Measurements from ENCODE around the gene ASXL2.
"Not testable (repeated sequence)": the region's sequence is repeated elsewhere in the genome, so short reads cannot be mapped to it uniquely, and the experiment has no call there.

The ASXL2 gene

DNA sequence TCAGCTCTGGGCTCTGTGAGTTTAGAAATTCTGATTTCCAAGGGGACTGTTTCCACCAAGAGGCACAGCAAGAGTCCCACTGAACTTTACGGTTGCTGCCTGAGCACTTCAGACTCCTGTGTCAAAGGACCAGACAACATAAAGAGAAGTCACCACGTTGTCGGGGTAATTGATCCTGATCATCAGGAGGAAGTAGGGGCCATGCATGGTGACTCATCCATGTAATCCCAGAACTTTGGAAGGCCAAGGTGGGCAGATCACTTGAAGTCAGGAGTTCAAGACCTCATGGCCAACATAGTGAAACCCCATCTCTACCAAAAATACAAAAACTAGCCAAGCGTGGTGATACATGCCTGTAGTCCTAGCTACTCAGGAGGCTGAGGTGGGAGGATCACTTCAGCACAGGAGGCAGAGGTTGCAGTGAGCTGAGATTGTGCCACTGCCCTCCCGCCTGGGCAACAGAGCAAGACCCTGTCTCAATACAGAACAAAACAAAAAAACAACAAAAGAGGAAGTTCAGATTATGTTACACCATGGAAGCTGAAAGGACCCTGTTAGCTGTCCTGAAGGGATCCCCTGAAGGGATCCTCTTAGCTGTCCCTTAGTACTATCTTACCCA, 9.4 kb upstream of the ASXL2 start:
- DNase-seq = no peak

DNA sequence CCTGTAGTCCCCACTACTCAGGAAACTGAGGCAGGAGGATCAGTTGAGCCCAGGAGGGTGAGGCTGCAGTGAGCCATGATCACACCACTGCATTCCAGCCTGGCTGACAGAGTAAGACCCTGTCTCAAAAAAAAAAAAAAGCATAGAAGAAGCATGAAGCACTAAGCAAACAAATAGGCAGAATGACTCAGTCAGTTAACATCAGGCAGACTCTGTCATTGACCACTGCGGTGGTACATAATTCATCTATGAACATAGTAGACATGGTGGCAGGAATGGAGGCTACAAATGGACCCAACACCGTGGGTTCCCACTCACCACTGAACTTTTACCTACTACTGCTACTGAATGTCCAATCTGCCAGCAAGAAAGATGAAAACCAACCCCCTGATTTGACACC, 7.6 kb upstream of the ASXL2 start:
- DNase-seq = no peak

DNA sequence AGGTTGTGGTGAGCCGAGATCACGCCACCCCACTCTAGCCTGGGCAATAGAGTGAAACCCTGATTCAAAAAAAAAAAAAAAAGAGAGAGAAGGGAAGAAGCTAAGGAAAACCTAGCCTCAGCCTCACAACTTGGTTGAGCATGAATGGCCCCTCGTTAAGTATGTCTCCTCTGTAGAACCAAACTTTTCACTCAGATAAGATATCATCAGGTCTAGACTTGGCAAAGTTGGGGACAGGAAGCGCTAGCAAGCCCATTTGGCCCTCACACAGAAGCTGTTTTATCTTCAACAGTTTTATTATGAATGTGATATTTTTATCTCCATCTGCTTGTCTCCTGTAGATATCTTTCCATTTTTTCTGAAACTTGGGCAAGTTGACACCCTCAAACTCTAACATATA, 3.5 kb upstream of the ASXL2 start:
- peak; percentile 65 for DNase-seq

DNA sequence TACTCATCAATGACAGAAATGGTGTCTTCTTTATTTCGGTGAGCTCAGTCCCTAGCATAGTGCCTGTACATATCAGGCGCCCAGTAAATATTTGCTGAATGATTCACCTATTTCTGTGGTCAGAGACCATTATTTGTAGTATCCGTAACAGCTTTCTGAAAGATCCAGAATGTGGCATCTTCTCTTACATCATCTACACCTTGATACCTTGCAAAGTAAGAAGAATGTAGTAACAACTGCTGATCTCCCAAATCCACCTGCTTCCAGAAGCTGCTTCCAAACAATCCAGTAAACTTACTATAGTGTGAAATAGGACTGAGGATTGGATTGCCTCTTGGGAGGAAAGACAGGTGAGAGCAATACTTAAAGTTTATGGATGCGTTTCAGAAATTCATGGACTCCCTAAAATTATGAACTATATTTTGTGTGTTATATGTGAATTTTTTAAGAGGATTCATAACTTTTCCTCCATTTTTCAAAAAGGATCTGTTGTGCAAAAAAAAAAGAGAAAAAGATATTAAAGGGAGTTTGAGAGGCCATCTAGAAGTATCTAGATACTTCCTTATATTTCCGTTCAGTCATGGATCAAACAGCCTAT, 945 bp upstream of the ASXL2 start:
- DNase-seq = no peak

DNA sequence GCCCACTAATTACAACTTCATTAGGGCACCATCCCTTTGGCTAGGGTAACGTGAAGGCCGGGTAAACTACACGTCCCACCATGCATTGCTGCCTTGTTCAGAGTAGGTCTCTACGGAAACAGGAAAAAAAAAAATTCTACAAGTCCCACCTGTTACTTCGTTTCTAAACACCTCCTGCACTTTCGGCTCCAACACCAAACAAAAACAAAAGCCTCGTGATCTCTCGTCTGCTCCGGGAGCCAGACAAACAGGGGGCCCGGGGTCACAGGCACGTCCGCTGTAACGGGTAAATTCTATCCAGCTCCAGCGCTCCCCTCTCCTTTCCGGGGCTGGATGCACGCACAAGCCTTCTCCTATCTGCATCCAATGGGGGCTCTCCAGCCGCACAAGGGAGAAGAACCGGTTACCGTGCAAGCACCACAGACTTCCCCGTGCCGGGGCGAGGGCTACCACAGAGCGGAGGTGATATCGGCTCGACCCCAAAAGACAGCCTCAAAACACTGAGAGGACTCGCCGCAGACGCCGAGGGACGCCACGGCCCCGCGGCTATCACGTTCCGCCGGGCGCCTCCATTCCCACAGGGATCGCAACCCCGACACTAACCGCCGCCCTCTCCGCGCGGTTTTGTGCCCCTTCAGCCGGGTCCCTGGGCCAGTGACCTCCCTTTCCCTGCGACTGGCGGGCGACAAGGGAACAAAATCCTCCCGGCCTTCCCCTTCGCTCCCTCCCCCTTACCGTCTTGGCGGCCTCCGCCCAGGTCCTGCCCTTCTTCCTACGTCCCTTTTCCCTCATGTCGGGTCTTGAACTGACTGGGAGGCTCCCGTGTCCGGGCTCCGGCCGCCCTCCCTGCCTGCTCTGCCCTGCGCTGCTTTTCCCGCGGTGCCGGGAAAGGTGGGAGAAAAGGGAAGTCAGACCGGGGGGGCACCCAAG, 591 bp downstream of the ASXL2 start:
- peak; percentile 86 for DNase-seq

DNA sequence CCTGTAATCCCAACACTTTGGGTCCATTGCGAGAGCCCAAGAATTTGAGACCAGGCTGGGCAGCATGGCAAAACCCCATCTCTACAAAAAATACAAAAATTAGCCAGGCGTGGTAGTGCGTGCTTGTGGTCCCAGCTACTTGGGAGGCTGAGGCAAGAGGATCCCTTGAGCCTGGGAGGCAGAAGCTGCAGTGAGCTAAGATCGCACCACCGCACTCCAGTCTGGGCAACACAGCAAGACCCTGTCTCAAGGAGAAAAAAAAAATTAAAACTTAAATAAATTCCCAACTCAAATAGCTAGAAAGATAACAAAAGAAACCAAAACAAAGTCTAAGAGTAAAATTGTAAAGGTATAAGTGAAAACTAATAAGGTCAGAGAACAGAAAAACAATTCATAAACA, 6.2 kb downstream of the ASXL2 start:
- DNase-seq = no peak

- DNase-seq = peak; percentile 64
These were observed 10.8 kb downstream of the ASXL2 start for GRCh38 chr2:25867396-25868003.

DNA sequence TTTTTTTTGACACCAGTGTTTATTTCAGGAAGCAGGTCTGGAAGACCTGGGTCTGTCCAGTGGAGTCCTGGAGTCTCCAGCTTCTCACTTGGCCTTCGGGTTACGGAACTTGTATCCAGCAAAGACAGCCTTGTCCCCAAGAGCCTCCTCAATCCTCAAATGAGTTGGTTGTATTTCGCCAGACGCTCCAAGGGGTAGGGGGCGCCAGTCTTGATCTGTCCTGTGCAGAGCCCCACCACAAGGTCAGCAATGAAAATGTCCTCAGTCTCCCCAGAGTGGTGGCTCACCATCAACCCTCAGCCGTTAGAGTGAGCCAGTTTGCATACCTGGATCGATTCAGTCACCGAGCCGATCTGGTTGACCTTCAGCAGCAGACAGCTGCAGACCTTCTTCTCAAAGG, 21.9 kb downstream of the ASXL2 start:
- DNase-seq = no peak

- no peak for DNase-seq
These were observed 23.2 kb downstream of the ASXL2 start for GRCh38 chr2:25855065-25855464.

- DNase-seq = no peak
These were observed 23.7 kb downstream of the ASXL2 start for GRCh38 chr2:25854613-25855012.

DNA sequence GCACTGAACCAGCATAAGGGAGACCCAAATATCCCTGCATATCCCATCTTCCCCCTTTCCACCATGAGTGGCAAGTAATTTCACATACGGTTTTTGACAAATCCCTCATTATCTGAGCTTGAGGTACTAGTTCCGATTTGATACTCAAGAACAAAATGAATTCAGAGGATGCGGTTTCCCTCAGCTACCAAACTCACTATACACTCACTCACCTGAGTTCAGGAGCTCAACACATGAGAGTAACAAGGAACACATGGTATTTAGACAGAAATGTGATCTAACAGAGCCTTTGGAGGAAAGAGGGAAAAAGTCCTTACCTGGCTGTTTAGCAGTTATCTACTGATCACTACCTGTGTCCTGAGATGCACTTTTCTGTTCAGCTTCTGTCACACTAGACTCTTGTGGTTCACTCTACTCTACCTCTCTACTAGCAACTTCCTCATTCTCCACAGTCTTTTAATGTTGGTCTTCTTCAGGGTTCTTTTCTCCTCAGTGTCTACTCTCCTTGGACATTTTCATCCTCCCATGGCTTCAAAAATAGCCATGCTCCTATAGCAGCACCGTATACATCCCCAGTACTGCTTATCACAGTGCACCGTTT, 25.1 kb downstream of the ASXL2 start:
- DNase-seq = no peak

- DNase-seq = peak; percentile 89
These were observed 26.4 kb downstream of the ASXL2 start for GRCh38 chr2:25851740-25852503.

- not testable (repeated sequence) for DNase-seq
These were observed 27.9 kb downstream of the ASXL2 start for GRCh38 chr2:25850400-25850799.

DNA sequence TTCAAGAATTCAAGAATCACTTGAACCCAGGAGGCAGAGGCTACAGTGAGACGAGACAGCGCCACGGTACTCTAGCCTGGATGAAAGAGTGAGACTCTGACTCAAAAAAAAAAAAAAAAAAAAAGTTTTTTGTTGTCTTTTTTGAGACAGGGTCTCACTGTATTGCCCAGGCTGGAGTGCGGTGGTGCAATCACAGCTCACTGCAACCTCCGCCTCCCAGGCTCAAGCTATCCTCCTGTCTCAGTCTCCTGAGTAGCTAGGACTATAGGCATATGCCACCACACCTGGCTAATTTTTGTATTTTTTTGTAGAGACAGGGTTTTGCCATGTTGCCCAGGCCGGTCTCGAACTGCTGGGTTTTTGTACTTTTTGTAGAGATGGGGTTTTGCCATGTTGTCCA, 28.9 kb downstream of the ASXL2 start:
- DNase-seq = not testable (repeated sequence)

DNA sequence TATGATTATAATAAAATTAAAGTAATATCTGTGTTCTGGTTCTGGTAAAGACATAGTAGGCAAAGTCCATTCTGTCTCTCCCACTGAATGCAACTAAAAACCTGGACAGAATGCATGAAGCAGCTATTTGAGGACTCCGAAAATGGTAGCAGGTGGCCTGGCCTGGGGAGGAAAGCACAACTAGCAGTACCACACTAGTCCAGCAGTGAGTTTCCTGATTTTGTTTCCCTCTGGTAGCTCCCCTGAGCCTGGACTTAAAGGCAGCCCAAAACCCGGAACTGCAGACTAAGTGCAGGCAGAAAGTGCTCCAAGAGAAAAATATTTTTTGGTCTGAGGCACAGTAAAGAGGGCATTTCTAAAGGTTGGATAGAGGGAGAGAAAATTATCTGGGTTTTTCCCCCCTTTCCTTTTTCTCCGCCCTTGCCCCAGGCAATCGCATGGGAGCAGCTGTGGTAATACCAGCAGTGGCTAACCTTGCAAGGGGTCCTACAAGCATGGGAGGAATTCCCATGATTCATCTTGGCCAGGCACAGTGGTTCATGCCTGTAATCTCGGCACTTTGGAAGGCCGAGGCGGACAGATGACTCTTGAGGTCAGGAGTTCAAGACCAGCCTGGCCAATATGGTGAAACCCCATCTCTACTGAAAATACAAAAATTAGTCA, 32.3 kb downstream of the ASXL2 start:
- no peak for DNase-seq

DNA sequence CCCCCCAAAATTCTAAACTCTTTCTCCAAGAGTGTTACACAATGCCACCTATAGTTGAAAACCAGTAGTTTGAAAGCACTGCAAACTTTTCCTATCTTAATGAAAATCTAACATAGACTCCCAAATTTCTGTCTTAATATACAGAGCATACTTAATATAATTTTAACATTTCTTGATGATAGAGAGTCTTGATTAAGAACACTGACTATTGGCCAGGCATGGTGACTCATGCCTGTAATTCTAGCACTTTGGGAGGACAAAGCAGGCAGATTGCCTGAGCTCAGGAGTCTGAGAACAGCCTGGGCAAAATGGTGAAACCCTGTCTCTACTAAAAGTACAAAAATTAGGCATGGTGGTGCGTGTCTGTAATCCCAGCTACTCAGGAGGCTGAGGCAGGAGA, 34.2 kb downstream of the ASXL2 start:
- no peak for DNase-seq

DNA sequence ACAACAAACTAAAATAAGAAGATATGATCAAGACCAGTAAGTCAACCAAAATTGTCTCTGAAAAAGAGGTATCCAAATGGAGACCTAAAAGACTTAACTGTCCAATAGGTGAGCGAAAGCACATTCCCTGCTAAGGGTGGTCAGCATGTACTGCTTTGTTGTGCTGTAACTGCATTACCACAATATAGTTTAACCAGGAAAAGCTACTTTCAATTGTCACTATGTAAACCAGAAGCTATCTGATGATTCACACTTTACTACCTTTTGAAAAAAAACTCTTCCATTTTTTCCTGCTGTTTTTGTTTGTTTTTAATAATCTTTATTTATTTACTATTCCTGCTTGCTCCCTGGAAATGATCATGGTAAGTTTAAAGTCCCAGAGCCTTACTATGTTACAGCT, 36.1 kb downstream of the ASXL2 start:
- DNase-seq = no peak

DNA sequence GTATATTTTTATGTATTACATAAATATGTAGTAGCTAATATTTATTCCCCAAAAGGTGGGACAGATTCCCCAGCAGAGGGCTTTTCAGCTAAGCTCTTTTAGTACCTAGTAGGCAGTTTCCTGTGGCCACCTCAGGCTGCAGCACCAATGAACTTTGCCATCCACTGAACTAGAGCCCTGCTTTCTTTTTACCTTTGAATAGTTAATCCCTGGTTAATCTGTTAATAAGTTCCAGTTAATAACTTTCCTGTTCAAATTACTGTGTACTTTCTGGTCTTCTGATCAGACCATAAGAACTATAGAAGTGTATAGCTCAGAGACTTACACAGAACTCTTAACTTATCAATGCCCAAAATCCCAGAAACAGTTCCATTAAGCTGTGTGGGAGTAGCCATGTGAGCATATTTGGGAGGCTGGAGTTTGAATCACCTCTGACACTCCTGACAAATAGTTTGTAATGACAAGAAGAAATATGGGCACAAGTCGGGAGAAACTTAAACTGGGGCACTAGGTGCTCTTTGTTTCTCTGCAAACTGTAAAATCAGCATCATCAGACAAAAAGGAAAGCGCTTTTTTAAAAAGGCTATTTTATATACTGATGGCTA, 40.0 kb downstream of the ASXL2 start:
- no peak for DNase-seq

DNA sequence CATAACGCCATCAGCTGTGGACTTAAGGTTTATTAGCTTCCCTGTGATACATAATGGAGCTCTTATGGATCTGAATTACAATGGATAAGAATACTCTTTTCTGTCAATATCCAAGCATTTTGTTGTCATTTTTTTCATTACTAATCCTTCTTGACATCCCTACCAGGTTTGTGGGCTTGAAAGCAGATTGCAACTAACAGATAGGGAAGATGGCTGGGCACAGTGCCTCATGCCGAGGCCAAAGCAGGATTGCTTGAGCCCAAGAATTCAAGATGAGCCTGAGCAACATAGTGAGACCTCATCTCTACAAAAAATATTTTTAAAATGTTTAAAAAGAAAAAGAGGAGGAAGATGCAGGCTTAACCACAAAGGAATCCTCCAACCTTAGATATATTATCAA, 42.4 kb downstream of the ASXL2 start:
- DNase-seq = no peak

- peak; percentile 92 for DNase-seq
These were observed 44.7 kb downstream of the ASXL2 start for GRCh38 chr2:25833566-25833965.

- no peak for DNase-seq
These were observed 45.4 kb downstream of the ASXL2 start for GRCh38 chr2:25832897-25833296.
